Measurements from ENCODE around the gene MESP1. TPM values are rescaled to one million over a fixed set of nuclear protein-coding genes. Genes with fewer than 3 reads are reported as not detected.

MESP1 gene
- total and polyA plus RNA-seq, 10 of the 15 experiments (the other 5 are each of a cell fraction or from before 2014, with no cell fraction given) = 0.04 to 1.1 (median 0.57) TPM; not detected in 2

DNA sequence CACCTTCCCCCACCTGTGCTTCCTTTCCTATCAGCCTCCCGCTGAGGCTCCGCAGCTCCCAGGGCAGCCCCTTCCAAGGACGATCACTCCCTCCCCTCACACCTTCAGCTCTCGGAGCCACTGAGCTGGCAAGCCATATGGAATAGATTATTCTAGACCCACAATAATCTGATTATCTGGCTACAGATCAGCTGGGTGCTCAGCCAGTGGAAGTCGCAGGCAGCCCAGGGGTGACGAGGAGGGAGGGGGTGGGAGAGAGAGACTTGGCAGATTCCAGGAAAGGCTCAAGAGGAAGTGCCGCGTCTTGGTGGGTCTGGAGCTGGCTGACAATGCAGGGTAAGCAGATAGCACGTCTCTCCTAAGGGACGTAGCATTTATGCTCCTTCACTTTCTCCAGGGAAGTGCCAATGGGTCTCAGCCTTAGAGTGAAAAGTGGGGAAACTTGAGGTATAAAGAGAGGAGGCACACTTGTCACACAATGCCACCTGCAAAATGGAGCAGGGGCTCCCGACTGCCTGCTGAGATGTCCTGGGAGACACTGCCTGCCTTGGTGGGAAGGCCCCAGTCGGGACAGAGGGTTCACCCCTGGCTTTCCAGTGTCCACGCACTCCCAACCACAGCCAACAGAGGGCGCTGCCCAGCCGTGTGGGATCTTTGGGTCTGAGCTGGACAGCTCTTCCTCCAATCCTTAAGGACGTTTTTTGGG, 9.4 kb upstream of the MESP1 start:
- Histone ChIP-seq H2AFZ (ENCODE audit: control insufficient read depth, low read depth, low read length) (peak overlapping the region; percentile 17; the same call in 1 of the 2 replicates), H4K20me1 (ENCODE audit: control insufficient read depth, insufficient read depth) (no peaks in the 10 kb centered on the region), H3K27ac (ENCODE audit: control insufficient read depth, insufficient read depth) (no peak overlapping the region), H3K4me1 (ENCODE audit: control insufficient read depth, insufficient read depth, low read length) (peaks cover 11% of the 10 kb centered on the region), H3K9ac (ENCODE audit: control insufficient read depth, insufficient read depth, low read length) (no peak overlapping the region), H3K36me3 (ENCODE audit: control insufficient read depth in 2 of 2, insufficient read depth in 2 of 2, low read length in 1 of 2) (no peaks in the 10 kb centered on the region), H3K27me3 (replicated peaks in 1 of 2; ENCODE audit: control insufficient read depth in 2 of 2, insufficient read depth in 2 of 2, low read length in 1 of 2) (no peaks in the 10 kb centered on the region), H3K9me3 (replicated peaks; ENCODE audit: control insufficient read depth, insufficient read depth, low read length) (no peaks in the 10 kb centered on the region), H3K4me3 (no peak overlapping the region), H3K79me2 (ENCODE audit: control insufficient read depth, insufficient read depth, low read length) (no peaks in the 10 kb centered on the region), H3K4me2 (ENCODE audit: control insufficient read depth, insufficient read depth) (no peak overlapping the region)
- ChIA-PET SMC1A (ENCODE audit: uncharacterized antibody, unreplicated experiment) (interaction anchor here (0.5 to 7.9 kb wide), 22 partner anchors 9 to 583 kb away, joined by 3 to 132 read pairs (median 5); no protein-coding TSS in a partner anchor), POLR2A (interaction anchor here (1.1 to 1.9 kb wide), 3 partner anchors 10 to 114 kb away, joined by 3 to 7 read pairs (median 6); partner anchors contain the start of gene MESP1), CTCF (interaction anchor here (0.6 to 11.4 kb wide), 43 partner anchors 8 to 1767 kb away, joined by 3 to 380 read pairs (median 5); partner anchors contain the start of genes MESP1 and MESP2), RAD21 (ENCODE audit: unreplicated experiment) (interaction anchor here (0.5 to 7.9 kb wide), 21 partner anchors 13 to 342 kb away, joined by 3 to 179 read pairs (median 4); partner anchors contain the start of gene IDH2)
- peak; percentile 97 for ATAC-seq
- FAIRE-seq = peak; percentile 88
- in situ Hi-C loops (cut with MboI) (no loop called here), intact Hi-C loops (cut with micrococcal nuclease; ENCODE audit: unreplicated experiment) (loop anchor here (1.0 to 10.0 kb wide), 3 partner anchors 115 to 324 kb away; no protein-coding TSS in a partner anchor)
- BruUV-seq (replicated peaks) = no TSS peak
- TF ChIP-seq YY1 (IDR thresholded peaks at IDR 0.05; ENCODE audit: low read depth, low read length) (peak; percentile 55; the same call in 1 of the 2 replicates), STAT1 (conservative IDR thresholded peaks at IDR 0.05) (no peak), POLR2AphosphoS5 (IDR thresholded peaks at IDR 0.05; ENCODE audit: low read length) (no peak), SMARCA5 (IDR thresholded peaks at IDR 0.05) (peak; percentile 55; the same call in 1 of the 2 replicates), CBFB (IDR thresholded peaks at IDR 0.05; ENCODE audit: low read depth) (peak; percentile 66; the same call in 1 of the 2 replicates), RUNX3 (IDR thresholded peaks at IDR 0.05; ENCODE audit: low read length) (peak; percentile 90), IKZF1 (conservative IDR thresholded peaks at IDR 0.05) (0 out of 2 replicates have a peak, but pooled peaks have one; percentile 28), RAD21 (IDR thresholded peaks at IDR 0.05; ENCODE audit: insufficient read depth, low read depth, low read length) (peak; percentile 94), CBX3 (IDR thresholded peaks at IDR 0.05; ENCODE audit: borderline replicate concordance, low read depth) (no peak), SMAD5 (IDR thresholded peaks at IDR 0.05; ENCODE audit: low read depth) (no peak), SMC3 (IDR thresholded peaks at IDR 0.05; ENCODE audit: borderline replicate concordance, low read length) (peak; percentile 82)
- TF ChIP-seq, protein P1, sequence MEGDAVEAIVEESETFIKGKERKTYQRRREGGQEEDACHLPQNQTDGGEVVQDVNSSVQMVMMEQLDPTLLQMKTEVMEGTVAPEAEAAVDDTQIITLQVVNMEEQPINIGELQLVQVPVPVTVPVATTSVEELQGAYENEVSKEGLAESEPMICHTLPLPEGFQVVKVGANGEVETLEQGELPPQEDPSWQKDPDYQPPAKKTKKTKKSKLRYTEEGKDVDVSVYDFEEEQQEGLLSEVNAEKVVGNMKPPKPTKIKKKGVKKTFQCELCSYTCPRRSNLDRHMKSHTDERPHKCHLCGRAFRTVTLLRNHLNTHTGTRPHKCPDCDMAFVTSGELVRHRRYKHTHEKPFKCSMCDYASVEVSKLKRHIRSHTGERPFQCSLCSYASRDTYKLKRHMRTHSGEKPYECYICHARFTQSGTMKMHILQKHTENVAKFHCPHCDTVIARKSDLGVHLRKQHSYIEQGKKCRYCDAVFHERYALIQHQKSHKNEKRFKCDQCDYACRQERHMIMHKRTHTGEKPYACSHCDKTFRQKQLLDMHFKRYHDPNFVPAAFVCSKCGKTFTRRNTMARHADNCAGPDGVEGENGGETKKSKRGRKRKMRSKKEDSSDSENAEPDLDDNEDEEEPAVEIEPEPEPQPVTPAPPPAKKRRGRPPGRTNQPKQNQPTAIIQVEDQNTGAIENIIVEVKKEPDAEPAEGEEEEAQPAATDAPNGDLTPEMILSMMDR (IDR thresholded peaks at IDR 0.05 in 2 of 3, conservative IDR thresholded peaks at IDR 0.05 in 1 of 3; ENCODE audit: control insufficient read depth in 2 of 3, extremely low read depth in 1 of 3, insufficient read depth in 1 of 3, low read depth in 3 of 3, low read length in 3 of 3) = peak; percentile 93 to 97 (median 97)
- TF ChIP-seq, protein P2, sequence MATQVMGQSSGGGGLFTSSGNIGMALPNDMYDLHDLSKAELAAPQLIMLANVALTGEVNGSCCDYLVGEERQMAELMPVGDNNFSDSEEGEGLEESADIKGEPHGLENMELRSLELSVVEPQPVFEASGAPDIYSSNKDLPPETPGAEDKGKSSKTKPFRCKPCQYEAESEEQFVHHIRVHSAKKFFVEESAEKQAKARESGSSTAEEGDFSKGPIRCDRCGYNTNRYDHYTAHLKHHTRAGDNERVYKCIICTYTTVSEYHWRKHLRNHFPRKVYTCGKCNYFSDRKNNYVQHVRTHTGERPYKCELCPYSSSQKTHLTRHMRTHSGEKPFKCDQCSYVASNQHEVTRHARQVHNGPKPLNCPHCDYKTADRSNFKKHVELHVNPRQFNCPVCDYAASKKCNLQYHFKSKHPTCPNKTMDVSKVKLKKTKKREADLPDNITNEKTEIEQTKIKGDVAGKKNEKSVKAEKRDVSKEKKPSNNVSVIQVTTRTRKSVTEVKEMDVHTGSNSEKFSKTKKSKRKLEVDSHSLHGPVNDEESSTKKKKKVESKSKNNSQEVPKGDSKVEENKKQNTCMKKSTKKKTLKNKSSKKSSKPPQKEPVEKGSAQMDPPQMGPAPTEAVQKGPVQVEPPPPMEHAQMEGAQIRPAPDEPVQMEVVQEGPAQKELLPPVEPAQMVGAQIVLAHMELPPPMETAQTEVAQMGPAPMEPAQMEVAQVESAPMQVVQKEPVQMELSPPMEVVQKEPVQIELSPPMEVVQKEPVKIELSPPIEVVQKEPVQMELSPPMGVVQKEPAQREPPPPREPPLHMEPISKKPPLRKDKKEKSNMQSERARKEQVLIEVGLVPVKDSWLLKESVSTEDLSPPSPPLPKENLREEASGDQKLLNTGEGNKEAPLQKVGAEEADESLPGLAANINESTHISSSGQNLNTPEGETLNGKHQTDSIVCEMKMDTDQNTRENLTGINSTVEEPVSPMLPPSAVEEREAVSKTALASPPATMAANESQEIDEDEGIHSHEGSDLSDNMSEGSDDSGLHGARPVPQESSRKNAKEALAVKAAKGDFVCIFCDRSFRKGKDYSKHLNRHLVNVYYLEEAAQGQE (IDR thresholded peaks at IDR 0.05; ENCODE audit: low read depth, low read length) = peak; percentile 70
- WGBS (ENCODE audit: insufficient coverage, insufficient replicate concordance, low lambda C conversion rate, missing lambda C conversion rate) = 26% methylated on average over 15 of the region's 16 CpGs
- DNase-seq (ENCODE audit: low read depth, low spot score) = no peak

All from GM12878 (cell line).